Measurements from ENCODE around the gene LAMB3. TPM values are rescaled to one million over a fixed set of nuclear protein-coding genes. Genes with fewer than 3 reads are reported as not detected.

The LAMB3 gene
- total and polyA plus RNA-seq, 12 donors, result 8.2 to 117 (median 34.7) TPM

DNA sequence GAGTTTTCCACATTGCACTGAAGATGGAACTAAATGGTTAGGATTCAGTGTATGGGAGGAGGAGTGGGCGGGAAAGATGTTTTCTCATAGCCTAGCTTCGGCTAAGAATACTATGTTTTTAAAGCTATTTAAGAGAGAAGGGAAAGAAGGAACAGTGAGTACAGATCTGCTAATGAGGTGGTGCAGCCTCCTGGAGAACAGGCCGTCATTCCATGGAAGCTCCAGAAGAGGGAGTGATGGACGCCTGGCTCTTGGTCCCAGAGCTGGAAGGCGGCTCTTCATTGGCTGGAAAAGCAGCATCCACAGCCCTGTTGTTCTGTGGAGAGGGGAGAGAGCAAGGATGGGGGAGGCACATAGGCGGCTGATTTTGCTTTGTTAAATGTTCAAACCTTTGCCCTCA lies 61.8 kb downstream of the LAMB3 start:
- Histone ChIP-seq H3K27me3 (no peaks in the 10 kb centered on the region), H3K9me3 (replicated peaks in 1 of 3) (no peaks in the 10 kb centered on the region), H3K27ac (peak overlapping the region in 1 of 5 donors; percentile 13), H3K36me3 (replicated peaks in 1 of 2) (no peaks in the 10 kb centered on the region), H3K4me1 (replicated peaks in 1 of 2) (peaks cover 2 to 18% of the 10 kb centered on the region in 2 donors), H3K4me3 (no peak overlapping the region)
- WGBS, 4 donors, result 63 to 78% (median 67%) methylated on average over 6 of the region's 6 CpGs
- intact Hi-C loops (cut with DNase I), result no loop called here
- peak in 2 of 7 donors; percentile 27 to 61 for DNase-seq
- TF ChIP-seq POLR2A (IDR thresholded peaks at IDR 0.05), result no peak
- TF ChIP-seq, protein P1, sequence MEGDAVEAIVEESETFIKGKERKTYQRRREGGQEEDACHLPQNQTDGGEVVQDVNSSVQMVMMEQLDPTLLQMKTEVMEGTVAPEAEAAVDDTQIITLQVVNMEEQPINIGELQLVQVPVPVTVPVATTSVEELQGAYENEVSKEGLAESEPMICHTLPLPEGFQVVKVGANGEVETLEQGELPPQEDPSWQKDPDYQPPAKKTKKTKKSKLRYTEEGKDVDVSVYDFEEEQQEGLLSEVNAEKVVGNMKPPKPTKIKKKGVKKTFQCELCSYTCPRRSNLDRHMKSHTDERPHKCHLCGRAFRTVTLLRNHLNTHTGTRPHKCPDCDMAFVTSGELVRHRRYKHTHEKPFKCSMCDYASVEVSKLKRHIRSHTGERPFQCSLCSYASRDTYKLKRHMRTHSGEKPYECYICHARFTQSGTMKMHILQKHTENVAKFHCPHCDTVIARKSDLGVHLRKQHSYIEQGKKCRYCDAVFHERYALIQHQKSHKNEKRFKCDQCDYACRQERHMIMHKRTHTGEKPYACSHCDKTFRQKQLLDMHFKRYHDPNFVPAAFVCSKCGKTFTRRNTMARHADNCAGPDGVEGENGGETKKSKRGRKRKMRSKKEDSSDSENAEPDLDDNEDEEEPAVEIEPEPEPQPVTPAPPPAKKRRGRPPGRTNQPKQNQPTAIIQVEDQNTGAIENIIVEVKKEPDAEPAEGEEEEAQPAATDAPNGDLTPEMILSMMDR (IDR thresholded peaks at IDR 0.05), result peak in 2 of 6 experiments; percentile 25 to 37

DNA sequence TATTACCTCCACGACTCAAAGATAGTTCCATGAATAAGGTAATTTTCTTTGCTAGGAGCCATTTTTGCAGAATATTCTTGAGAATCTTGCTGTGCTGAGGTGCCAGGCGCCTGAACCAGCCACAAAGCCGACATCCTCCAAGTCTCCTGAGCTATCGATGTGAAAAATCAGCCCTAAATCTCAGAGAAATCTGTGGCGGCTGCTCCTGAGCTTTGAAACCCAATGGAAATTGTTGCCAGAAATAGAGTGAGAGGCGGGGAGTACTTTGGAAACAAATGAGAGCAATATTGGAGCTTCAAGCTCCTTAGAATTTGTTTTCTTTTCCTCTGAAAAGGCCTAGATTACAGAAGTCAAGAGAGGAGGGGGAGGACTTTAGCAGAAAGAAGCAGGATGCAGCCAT lies 62.4 kb downstream of the LAMB3 start:
- Histone ChIP-seq H3K9me3 (replicated peaks in 1 of 3) (no peaks in the 10 kb centered on the region), H3K36me3 (replicated peaks in 1 of 2) (no peaks in the 10 kb centered on the region), H3K4me1 (replicated peaks in 1 of 2) (peaks cover 2 to 23% of the 10 kb centered on the region in 2 donors), H3K27ac (peak overlapping the region in 1 of 5 donors; percentile 13), H3K27me3 (no peaks in the 10 kb centered on the region), H3K4me3 (no peak overlapping the region)
- no peak for DNase-seq
- intact Hi-C loops (cut with DNase I), result no loop called here
- 77 to 85% (median 82%) methylated on average over 6 of the region's 6 CpGs for WGBS, 4 donors
- TF ChIP-seq, protein P1 (IDR thresholded peaks at IDR 0.05), result no peak
- TF ChIP-seq POLR2A (IDR thresholded peaks at IDR 0.05), result no peak

DNA sequence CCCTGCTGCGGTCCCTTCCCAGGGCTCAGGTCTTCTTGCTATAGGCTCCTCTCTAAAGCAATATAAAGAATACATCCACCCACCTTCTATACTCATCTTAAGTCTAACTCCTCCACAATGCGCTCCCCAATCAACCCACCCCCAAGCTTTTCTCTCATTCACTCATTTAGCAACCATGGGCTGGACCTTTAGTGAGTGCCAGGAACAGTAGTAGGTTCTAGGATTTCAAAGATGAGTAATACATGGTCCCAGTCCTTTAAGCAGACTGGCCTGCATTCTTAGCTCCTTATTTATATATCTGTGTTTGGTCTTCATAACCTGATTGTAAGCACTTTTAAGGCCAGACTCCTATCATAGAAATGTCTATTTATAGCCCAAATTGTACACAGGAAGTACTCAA lies 62.8 kb downstream of the LAMB3 start:
- H3K4me1 ChIP-seq (replicated peaks in 1 of 2), result peaks cover 2 to 23% of the 10 kb centered on the region in 2 donors
- no peaks in the 10 kb centered on the region for H3K27me3 ChIP-seq
- H3K36me3 ChIP-seq (replicated peaks in 1 of 2), result no peaks in the 10 kb centered on the region
- no peak overlapping the region for H3K27ac ChIP-seq
- H3K4me3 ChIP-seq, result no peak overlapping the region
- no peak for TF ChIP-seq POLR2A (IDR thresholded peaks at IDR 0.05)
- TF ChIP-seq, protein P1 (IDR thresholded peaks at IDR 0.05), result no peak
- 93 to 100% (median 100%) methylated on average over 2 of the region's 2 CpGs for WGBS, 4 donors
- H3K9me3 ChIP-seq (replicated peaks in 1 of 3), result no peaks in the 10 kb centered on the region
- intact Hi-C loops (cut with DNase I), result no loop called here
- no peak for DNase-seq

DNA sequence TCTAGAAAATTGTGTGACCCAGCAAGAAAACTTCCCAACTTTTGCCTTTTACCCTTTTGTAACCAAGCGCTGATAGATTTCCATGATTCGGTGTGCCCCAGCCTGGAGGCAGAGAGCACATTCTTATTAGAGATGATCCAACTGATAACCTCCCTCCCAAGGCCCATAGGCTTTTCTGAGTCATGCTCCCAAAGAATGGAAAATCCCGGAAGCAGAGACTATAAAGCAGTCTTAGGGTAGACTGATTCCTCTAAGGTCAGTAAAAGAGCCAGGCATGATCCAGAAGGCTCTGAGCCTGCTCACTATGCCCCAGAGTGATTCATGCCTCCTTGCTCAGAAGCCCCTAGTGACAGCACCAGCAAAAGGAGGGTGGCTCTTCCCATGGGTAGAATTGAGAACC lies 64.4 kb downstream of the LAMB3 start:
- peak overlapping the region in 2 of 5 donors; percentile 28 to 54 for H3K27ac ChIP-seq
- intact Hi-C loops (cut with DNase I), result no loop called here
- no peaks in the 10 kb centered on the region for H3K9me3 ChIP-seq (replicated peaks in 1 of 3)
- peaks cover 2 to 23% of the 10 kb centered on the region in 2 donors for H3K4me1 ChIP-seq (replicated peaks in 1 of 2)
- no peaks in the 10 kb centered on the region for H3K27me3 ChIP-seq
- peak in 5 of 7 donors; percentile 27 to 49 (median 41) for DNase-seq
- 44 to 52% (median 47%) methylated on average over 3 of the region's 3 CpGs for WGBS, 4 donors
- no peak overlapping the region for H3K4me3 ChIP-seq
- H3K36me3 ChIP-seq (replicated peaks in 1 of 2), result no peaks in the 10 kb centered on the region
- no peak for TF ChIP-seq POLR2A (IDR thresholded peaks at IDR 0.05)
- TF ChIP-seq, protein P1 (IDR thresholded peaks at IDR 0.05), result no peak

Data from adrenal gland (tissue), 12 donors.